GM19193 (cell line): ENCODE results near the gene COPS7B.

Source experiments
- POLR2A ChIP-seq: IDR thresholded peaks from 4 replicates; pipeline ENCODE4 v1.6.1; 2011; ENCODE audit not compliant: insufficient read depth, insufficient read length; ENCODE audit errors: extremely low read depth

The COPS7B gene

GRCh38 chr2:231786177-231786916 lies at the start of gene COPS7B:
Gene COPS7B (plus strand): TSS chr2:231786445. CDS start chr2:231788571, 2,126 bp downstream.
- TF ChIP-seq POLR2A, result peak; percentile 70

GRCh38 chr2:231737761-231738160 lies 48.5 kb upstream of the COPS7B start:
- no peak for TF ChIP-seq POLR2A

GRCh38 chr2:231743376-231744116 lies 42.7 kb upstream of the COPS7B start:
- no peak for TF ChIP-seq POLR2A

- no peak for TF ChIP-seq POLR2A
These were observed 40.8 kb upstream of the COPS7B start for GRCh38 chr2:231745303-231746038.

- no peak for TF ChIP-seq POLR2A
These were observed 35.0 kb upstream of the COPS7B start for GRCh38 chr2:231751042-231751815.

- no peak for TF ChIP-seq POLR2A
These were observed 34.2 kb upstream of the COPS7B start for GRCh38 chr2:231752061-231752460.

- TF ChIP-seq POLR2A, result no peak
These were observed 24.5 kb upstream of the COPS7B start for GRCh38 chr2:231761735-231762134.

GRCh38 chr2:231764124-231764523 lies 22.1 kb upstream of the COPS7B start:
- no peak for TF ChIP-seq POLR2A

GRCh38 chr2:231764760-231765159 lies 21.5 kb upstream of the COPS7B start:
- no peak for TF ChIP-seq POLR2A

GRCh38 chr2:231765496-231765929 lies 20.7 kb upstream of the COPS7B start:
- TF ChIP-seq POLR2A, result no peak

GRCh38 chr2:231769170-231770136 lies 16.8 kb upstream of the COPS7B start:
- no peak for TF ChIP-seq POLR2A

GRCh38 chr2:231780123-231780908 lies 5.9 kb upstream of the COPS7B start:
- no peak for TF ChIP-seq POLR2A
